C4-2B (cell line): ENCODE results near the gene APC2.
A peak's percentile ranks its signal among the peaks of the same experiment; 100 is the strongest.

Experiments
- H3K27ac ChIP-seq: fragments of 450-650 bp; 2 replicates; pipeline ENCODE4 v1.5.1; 2017
- CTCF ChIP-seq: fragments of 450-650 bp; conservative IDR thresholded peaks from 2 replicates; pipeline ENCODE4 v1.5.1; 2017; ENCODE audit warnings: mild to moderate bottlenecking
- ZFX ChIP-seq: fragments of 450-650 bp; IDR thresholded peaks from 2 replicates; pipeline ENCODE4 v1.6.1; 2017

The APC2 gene

GRCh38 chr19:1412323-1412923 is 37.5 kb upstream of the APC2 start:
- TF ChIP-seq CTCF (no peak), ZFX (no peak)
- H3K27ac ChIP-seq, result peak overlapping the region; percentile 99

- H3K27ac ChIP-seq, result peak overlapping the region; percentile 99
- TF ChIP-seq ZFX (no peak), CTCF (no peak)
Measured at GRCh38 chr19:1412995-1413800, 36.7 kb upstream of the APC2 start.

- TF ChIP-seq ZFX (no peak), CTCF (no peak)
- peak overlapping the region; percentile 99 for H3K27ac ChIP-seq
Measured at GRCh38 chr19:1416014-1416841, 33.7 kb upstream of the APC2 start.

DNA sequence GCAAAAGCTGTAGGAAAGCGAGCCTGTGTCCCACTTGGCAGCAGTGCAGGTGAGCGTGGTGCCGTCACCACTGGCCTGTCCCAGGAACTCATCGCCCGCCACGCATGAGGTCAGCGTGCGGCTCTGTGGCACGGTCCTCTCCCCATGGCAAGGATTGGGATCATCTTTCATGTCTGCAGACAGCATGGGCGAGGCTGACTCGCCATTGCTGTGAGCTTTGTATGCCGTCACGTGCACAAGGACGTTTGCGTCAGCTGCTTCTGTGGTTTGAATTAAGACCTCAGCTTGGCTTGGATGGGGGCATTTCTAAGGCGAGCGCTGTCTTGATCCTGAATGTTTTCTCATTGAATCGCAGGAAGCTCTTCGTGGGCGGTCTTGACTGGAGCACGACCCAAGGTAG is 32.8 kb upstream of the APC2 start:
- no peak for TF ChIP-seq ZFX
- no peak for TF ChIP-seq CTCF
- peak overlapping the region; percentile 99 for H3K27ac ChIP-seq

DNA sequence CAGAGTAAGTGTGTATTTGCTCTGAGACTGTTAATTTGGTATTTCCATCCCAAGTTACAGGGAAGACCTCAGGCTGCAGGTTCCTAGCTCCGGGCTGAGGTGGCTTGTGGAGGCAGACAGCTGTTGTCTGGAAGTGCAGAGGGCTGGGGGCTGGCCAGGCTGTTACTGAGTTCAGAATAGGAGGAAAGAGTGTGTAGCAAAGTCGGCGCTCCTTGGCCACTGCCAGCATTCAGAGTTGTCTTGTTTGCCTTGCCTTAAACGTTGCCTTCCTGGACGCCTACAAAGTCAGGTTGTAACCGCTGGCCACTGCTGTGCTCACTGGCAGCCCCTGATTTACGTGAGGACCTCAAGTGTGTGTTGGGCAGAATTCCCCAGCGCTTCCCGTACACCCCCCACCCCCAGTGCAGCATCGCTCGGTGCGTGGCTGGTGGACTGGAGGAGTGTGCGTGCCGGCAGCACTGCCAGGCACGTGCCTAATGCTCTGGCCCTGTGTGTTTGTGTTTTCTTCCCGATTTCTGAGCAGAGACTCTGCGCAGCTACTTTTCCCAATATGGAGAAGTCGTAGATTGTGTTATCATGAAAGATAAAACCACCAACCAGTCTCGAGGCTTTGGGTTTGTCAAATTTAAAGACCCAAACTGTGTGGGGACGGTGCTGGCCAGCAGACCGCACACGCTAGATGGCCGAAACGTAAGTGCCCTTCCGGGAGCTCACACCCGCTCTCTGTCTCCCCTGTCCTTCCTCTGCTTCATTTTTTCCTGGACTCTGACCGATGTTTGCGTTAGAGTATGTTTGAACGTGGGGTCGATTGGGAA is 32.0 kb upstream of the APC2 start:
- no peak for TF ChIP-seq CTCF
- TF ChIP-seq ZFX, result no peak
- peak overlapping the region; percentile 99 for H3K27ac ChIP-seq

GRCh38 chr19:1418496-1418775 is 31.5 kb upstream of the APC2 start:
- H3K27ac ChIP-seq, result no peak overlapping the region
- TF ChIP-seq CTCF (no peak), ZFX (no peak)
